A549 (cell line): ENCODE results near the gene BPIFB3.
"Not testable (repeated sequence)": the region's sequence is repeated elsewhere in the genome, so short reads cannot be mapped to it uniquely, and the experiment has no call there.

Experiments used
- BHLHE40 ChIP-seq: IDR thresholded peaks from 2 replicates; pipeline ENCODE4 v1.6.1; 2012; ENCODE audit warnings: low read depth, low read length, inconsistent platforms
- CHD2 ChIP-seq: fragments of 150-350 bp; IDR thresholded peaks from 2 replicates; pipeline ENCODE4 v1.6.1; 2014; ENCODE audit warnings: low read length; ENCODE audit not compliant: partially characterized antibody
- CTCF ChIP-seq: fragments of >200 bp; sonication (Bioruptor Twin); formaldehyde crosslinking; IDR thresholded peaks from 3 replicates; pipeline ENCODE4 v1.5.1; 2016
- HDAC2 ChIP-seq: fragments of 200-600 bp; sonication (generic); IDR thresholded peaks from 2 replicates; pipeline ENCODE4 v1.6.1; 2016
- MAFK ChIP-seq: fragments of 450-650 bp; IDR thresholded peaks from 2 replicates; pipeline ENCODE4 v1.6.1; 2014; ENCODE audit not compliant: partially characterized antibody
- RAD21 ChIP-seq, 2 experiments: fragments of >200 bp in 1 of 2; sonication (Bioruptor Twin) in 1 of 2; formaldehyde crosslinking in 1 of 2; IDR thresholded peaks in 1 of 2; conservative IDR thresholded peaks in 1 of 2; 2 replicates in 1 of 2; 3 replicates in 1 of 2; pipeline ENCODE4 v1.6.1; 2012 to 2018; ENCODE audit warnings: inconsistent platforms in 1 of 2
- USF2 ChIP-seq: fragments of 450-650 bp; IDR thresholded peaks from 2 replicates; pipeline ENCODE4 v1.6.1; 2014; ENCODE audit warnings: antibody characterized with exemption
- ZC3H11A ChIP-seq: fragments of 450-650 bp; IDR thresholded peaks from 2 replicates; pipeline ENCODE4 v1.6.1; 2014; ENCODE audit warnings: antibody characterized with exemption, mild to moderate bottlenecking

GRCh38 chr20:33045129-33045721 lies 8.5 kb upstream of the BPIFB3 start:
- not testable (repeated sequence) for TF ChIP-seq MAFK; USF2; RAD21 (conservative IDR thresholded peaks at IDR 0.05 in 1 of 2, IDR thresholded peaks at IDR 0.05 in 1 of 2); ZC3H11A; CTCF; CHD2; BHLHE40; HDAC2
